ENCODE measurements around the gene TCP11. TPM values are rescaled to one million over a fixed set of nuclear protein-coding genes. Genes with fewer than 3 reads are reported as not detected.

TCP11 gene
- total RNA-seq, 1 experiment from 2014 or later = not detected

GRCh38 chr6:35170891-35171290 is 29.8 kb upstream of the TCP11 start:
- H3K79me2 ChIP-seq (ENCODE audit: insufficient read depth, low read length) = no peaks in the 10 kb centered on the region
- DNase-seq = no peak
- no peak overlapping the region for H4K8ac ChIP-seq (replicated peaks; ENCODE audit: insufficient read length, low read depth, low read length)
- H4K91ac ChIP-seq (ENCODE audit: insufficient read length, low read depth, low read length) = no peak overlapping the region
- H3K23me2 ChIP-seq (ENCODE audit: insufficient read length, low read depth, low read length, poor library complexity, severe bottlenecking) = no peaks in the 10 kb centered on the region
- H2AK5ac ChIP-seq (ENCODE audit: insufficient read length, low read length) = no peak overlapping the region
- H3K23ac ChIP-seq (ENCODE audit: insufficient read length, low read depth, low read length) = no peak overlapping the region
- no peak overlapping the region for H2BK15ac ChIP-seq (ENCODE audit: low read depth, low read length)
- Mint-ChIP-seq H3K27me3 (ENCODE audit: low read depth) (peaks cover 27% of the 10 kb centered on the region), H3K9me3 (peaks cover 5% of the 10 kb centered on the region in 2 experiments; a peak in 4 of 5 replicates), H3K36me3 (ENCODE audit: insufficient read depth in 1 of 3, low read depth in 3 of 3) (peaks cover 0 to 6% (median 5%) of the 10 kb centered on the region in 3 experiments; a peak in 3 of 7 replicates), H3K27ac (no peak overlapping the region), H3K4me1 (peaks cover 15 to 16% of the 10 kb centered on the region in 2 experiments), H3K4me3 (no peak overlapping the region)
- no peak overlapping the region for H2BK20ac ChIP-seq (ENCODE audit: low read depth, low read length, poor library complexity, severe bottlenecking)
- no peaks in the 10 kb centered on the region for H4K20me1 ChIP-seq (ENCODE audit: control insufficient read depth, insufficient read depth, insufficient read length)
- H2BK12ac ChIP-seq (ENCODE audit: insufficient read length, low read depth, low read length) = no peak overlapping the region
- no peaks in the 10 kb centered on the region for H3K27me3 ChIP-seq (ENCODE audit: insufficient read depth, low read length)
- H3K56ac ChIP-seq (ENCODE audit: insufficient read length, low read depth, low read length) = no peak overlapping the region
- no peak overlapping the region for H3T11ph ChIP-seq (ENCODE audit: low read length)
- no peaks in the 10 kb centered on the region for H3K4me1 ChIP-seq (ENCODE audit: insufficient read depth, low read length)
- no peak overlapping the region for H2AFZ ChIP-seq (ENCODE audit: low read length)
- H3K14ac ChIP-seq (ENCODE audit: insufficient read depth, low read length) = no peak overlapping the region
- H3K4me2 ChIP-seq (ENCODE audit: insufficient read depth, insufficient read length, low read length) = no peak overlapping the region
- H3K9ac ChIP-seq (ENCODE audit: extremely low read depth, insufficient read length, low read length) = no peak overlapping the region
- H3K18ac ChIP-seq (ENCODE audit: insufficient read length, low read depth, low read length) = no peak overlapping the region
- H2BK120ac ChIP-seq (ENCODE audit: low read depth, low read length, poor library complexity, severe bottlenecking) = no peak overlapping the region
- H3K27ac ChIP-seq (ENCODE audit: insufficient read length, low read depth, low read length) = no peak overlapping the region
- H3K9me3 ChIP-seq (ENCODE audit: control insufficient read depth, low read depth, low read length) = no peaks in the 10 kb centered on the region
- WGBS (ENCODE audit: extremely low coverage, insufficient read length, low lambda C conversion rate) = no CpG with 5 or more reads among the region's 3 CpGs
- no peak overlapping the region for H2BK5ac ChIP-seq (ENCODE audit: insufficient read length, low read length)
- H4K5ac ChIP-seq (ENCODE audit: insufficient read length, low read depth, low read length) = no peak overlapping the region
- H3K4ac ChIP-seq (ENCODE audit: low read depth, low read length) = no peak overlapping the region
- H3K79me1 ChIP-seq (ENCODE audit: insufficient read depth, low read depth, low read length, poor library complexity, severe bottlenecking) = no peaks in the 10 kb centered on the region
- TF ChIP-seq, protein P1, sequence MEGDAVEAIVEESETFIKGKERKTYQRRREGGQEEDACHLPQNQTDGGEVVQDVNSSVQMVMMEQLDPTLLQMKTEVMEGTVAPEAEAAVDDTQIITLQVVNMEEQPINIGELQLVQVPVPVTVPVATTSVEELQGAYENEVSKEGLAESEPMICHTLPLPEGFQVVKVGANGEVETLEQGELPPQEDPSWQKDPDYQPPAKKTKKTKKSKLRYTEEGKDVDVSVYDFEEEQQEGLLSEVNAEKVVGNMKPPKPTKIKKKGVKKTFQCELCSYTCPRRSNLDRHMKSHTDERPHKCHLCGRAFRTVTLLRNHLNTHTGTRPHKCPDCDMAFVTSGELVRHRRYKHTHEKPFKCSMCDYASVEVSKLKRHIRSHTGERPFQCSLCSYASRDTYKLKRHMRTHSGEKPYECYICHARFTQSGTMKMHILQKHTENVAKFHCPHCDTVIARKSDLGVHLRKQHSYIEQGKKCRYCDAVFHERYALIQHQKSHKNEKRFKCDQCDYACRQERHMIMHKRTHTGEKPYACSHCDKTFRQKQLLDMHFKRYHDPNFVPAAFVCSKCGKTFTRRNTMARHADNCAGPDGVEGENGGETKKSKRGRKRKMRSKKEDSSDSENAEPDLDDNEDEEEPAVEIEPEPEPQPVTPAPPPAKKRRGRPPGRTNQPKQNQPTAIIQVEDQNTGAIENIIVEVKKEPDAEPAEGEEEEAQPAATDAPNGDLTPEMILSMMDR (conservative IDR thresholded peaks at IDR 0.05) = no peak
